GDM1 (cell line): ENCODE measurements around the gene HOXD9.

Experiments
- DNase-seq: peaks from one replicate; lab custom pipeline; 2025; lab: John Stamatoyannopoulos, UW

Gene HOXD9

DNA sequence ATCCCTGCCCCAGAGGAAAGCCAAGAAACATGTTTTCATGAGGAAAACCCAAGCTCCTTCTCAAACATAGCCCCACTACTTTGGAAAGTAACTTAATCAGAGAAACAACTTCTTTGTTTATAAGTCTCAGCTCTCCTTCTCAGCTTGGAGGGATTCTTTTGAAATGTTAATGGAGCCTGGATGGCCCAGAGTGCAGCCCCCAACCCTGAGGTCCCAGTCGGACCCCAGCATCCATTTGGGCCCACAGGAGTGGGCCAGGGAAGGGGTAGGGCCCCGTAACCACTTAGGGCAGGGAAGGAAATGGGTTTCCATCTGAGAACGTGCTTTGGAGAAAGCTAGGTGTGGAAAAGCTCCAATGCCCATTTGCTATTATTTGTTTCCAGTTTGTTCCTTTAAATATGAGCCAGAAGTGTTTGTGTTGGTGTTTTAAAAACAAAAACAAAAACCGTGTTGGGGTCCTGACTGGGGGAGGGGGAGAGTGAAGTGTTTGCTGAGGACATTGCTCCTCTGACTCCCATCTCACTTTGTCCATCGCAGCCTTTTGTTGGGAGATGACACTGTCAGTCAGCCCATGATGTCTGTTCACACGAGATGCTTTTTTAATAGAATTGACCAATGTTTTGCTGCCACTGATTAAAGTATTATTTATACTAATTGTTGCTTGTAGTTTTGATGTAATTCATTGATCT, 33.0 kb downstream of the HOXD9 start:
- no peak for DNase-seq

GRCh38 chr2:176156301-176156806, 33.8 kb downstream of the HOXD9 start:
- no peak for DNase-seq

DNA sequence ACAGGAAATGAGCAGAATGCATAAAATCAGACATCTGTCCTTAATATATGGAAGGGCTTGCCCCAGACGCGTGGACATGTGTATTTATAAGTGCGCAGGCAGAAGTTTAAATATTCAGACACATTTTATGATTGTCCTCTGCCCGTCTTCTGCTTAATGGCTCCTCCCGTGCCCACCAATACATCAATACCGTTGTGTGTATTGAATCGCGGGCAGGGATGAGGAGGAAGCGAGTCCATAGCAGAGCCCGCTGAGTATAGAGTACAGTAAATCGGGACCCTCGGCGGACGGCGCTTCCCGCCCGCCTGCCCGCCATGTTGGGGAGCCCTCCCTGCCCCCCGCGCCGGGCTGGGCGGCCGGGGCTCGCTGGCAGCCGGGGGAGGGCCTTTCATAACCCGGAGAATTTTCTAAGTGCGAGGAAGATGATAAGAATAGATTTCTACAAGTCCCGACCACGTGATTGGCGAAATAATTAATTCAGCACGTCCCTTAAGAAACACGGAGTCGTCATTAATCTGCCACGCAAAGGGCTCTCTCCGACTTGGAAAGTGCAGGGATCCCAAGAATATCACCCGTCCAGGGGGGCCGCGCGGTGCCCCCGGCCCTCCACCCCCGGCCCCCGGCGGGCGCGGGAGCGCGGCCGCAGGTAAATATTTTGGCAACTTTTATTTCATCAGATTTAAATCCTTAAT, 34.4 kb downstream of the HOXD9 start, which contains the start of gene HOXD3:
Gene HOXD3, plus strand, starts transcription at position 501 of the 692 bp plus-strand sequence. CDS start 11,808 bp downstream, outside the sequence.
- DNase-seq, result no peak

- DNase-seq, result no peak
Observed at GRCh38 chr2:176157499-176158185, 35.1 kb downstream of the HOXD9 start.

- DNase-seq, result no peak
Observed at GRCh38 chr2:176158186-176158591, 35.7 kb downstream of the HOXD9 start.

DNA sequence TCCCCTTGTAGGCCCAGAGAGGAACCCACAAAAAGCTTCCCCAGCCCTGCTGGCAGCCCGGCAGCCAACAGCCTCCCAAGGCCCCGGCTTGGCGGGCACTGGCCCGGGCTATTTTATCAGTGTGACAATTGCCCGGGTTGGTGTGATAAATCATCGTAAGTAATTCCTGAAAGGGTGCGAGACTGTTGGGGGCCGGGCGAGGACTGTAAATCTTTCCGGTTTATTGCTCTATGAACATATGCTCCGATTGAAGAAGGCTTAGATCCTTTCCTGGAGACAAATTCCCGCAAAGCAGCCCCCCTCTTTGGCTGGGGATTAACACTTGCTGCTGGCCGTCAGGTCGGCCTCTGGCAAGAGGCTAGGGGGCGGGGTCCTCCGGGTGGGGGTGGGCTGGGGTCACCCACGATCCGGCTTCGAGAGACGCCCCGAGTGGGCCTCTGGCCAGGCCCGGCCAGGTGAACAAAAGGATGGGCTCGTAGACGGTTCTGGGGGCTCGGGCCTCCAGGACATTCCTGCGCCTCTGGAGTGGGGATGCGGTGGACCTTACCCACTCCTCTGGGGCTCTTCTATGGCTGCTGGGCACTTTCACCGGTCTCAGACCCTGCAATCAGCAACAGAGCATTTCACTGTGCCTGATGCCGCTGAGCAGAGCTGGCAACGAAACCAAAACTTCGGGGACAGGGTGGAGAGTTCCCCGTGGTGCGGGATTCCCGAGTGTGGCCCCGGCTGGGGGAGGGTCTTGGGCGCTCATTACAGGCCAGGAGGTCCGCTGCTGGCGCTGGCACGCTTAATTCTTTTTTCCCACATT, 36.5 kb downstream of the HOXD9 start:
- no peak for DNase-seq

DNA sequence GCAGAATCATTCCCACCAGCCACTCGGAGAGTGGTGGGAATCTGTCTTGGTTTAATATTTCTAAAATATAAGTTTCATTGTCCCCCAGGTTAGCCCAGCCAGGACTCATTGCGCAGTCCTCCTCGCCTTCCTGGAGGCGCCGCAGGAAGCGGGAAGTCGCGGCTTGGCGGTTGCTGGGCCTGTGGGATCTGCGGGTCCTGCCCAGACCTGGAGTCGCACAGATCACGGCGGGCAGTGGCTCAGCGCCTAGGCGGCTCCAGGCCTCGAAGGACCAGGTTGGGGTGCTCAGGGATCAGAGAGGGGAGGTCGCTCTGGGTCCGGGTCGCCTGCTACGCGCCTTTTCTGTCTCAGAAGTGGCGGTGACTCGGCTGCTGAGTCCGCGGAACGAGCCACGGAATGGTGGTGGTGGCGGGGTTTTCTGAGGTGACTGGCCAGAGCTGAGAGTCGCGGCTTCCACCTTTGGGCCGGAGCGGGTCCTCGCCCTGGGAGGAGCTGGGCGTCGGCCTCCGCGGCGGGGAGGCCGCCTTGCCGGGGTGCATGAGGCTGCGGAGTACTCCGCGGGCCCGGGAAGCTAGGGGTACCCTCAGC, 37.2 kb downstream of the HOXD9 start:
- DNase-seq, result no peak

DNA sequence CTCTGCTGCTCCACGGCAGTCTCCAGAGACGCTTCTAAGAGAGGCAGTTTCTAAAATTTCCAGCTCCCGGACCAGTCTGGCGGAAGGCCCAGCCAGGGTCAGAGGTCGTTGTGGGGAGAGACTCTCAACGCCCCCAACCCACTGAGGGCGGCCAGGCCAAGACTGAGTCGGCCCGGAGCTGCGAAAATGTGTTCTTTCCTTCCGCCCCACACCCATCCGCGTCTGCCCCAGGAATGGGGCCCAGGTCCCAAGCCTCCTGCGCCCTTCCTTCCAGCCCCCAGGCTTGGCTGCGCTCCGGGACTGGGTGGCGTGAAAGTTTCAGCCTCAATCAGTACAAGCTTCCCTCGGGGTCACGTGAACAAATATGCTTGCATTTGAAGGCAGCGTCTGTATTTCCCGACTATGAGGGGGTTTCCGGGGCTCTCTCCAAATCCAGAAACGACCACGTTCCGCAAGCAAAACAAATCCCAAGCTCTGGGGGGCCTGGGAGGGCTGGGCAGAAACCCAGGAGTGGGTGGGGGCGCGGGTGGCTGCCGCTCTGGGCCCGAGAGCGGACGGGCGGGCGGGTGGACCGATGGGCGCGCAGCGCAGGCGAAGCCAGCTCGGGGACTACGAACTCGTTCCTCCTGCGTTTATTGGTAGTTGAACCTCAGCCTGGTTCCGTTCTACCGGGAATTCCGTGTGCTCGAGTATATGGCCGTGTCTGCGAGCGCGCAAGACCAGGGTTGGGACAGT, 37.9 kb downstream of the HOXD9 start:
- no peak for DNase-seq

DNA sequence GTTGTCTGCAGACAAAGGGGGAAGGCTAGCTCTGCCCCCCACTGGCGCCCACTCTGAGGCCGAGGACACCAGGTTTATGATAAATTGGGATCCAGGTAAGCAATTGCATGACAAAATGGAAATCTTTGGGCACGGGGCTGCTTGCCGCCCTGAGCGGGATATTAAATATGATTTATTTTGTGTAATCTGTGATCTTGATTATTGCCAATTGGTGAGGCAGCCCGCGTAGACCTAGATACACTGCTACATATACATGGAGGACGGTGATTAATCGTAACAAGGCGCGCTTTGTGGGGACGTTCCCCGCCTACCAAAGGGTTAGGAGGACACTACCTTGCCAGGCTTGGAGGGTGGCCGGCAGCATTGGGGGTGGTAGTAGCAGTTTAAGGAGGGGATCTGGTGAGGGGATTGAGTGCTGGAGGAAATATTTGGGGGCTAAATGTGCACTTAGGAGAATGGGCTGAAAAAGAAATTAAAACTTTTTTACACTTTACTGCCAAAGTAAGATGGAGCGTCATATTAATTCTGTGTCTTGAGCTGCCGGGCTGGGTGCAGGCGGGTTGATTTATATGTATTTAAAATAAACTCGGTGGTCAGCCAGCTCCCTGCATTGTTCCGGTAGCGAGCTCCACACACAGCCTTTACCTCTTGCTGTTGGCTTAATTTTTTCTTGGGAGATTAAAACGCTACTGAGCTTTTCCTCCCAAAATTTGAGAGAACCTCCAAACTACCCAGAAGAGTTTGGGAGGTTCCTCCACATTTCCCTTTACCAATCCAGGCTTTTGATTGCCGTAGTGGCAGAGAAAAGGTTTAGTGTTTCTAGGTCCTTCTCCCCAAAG, 38.7 kb downstream of the HOXD9 start:
- no peak for DNase-seq

DNA sequence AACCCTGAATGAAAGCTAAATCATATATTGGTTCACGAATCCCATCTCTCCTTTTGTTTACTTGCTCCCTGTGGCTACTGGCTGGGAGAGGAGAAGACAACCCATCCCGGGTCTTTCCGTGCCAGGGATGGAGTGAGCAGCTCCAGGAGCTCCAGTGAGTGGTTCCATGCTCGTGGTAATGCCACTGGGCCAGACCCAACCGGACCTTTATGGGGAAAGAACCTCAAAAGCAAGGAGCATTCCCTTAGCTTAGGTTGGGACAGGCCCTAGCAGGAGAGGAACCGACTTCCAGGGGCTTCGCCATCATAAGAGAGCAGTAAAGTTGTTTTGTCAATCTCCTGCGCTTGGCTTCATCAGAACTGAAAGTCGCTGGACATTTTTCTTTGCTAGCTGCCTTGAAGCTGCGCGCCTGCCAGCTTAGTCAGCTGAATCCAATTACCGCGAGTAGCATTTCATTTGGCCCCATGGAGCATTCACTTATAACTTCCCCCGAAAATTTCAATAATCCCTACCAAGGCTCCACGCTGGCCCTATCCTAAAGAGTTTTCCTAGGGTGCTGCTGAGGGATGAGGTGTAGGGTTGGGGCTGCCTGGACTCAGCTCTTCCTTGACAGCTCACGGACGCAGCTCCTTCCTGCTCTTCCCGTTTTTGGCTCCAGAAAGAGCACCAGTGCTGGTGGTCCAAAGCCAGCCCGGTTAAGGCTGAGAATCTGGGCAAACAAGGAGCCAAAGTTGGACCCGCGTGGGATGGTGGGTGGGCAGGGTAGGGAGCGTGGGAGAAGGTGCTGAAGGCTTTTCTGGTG, 39.5 kb downstream of the HOXD9 start:
- no peak for DNase-seq

GRCh38 chr2:176162911-176163671, 40.6 kb downstream of the HOXD9 start:
- no peak for DNase-seq

DNA sequence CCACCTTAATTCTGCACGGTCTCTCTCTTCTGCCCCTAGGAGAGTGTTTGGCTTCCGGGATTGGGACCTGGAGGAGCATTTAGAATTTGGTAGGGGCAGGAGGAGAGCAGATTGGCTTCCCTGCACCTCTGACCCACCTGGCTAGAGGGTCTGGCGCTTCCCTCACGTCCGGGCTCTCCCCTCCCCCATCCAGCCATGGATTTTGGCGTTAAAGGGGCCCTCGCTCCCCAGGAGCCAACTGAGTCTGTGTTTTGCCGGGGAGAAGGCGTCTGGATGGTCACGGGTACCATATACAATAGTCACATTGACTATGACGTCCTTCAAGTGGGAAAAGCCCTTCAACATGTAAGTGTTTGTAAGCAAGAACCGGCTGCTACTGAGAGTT, 41.1 kb downstream of the HOXD9 start:
- DNase-seq, result no peak

- DNase-seq, result no peak
Observed at GRCh38 chr2:176164201-176164600, 41.7 kb downstream of the HOXD9 start.

- no peak for DNase-seq
Observed at GRCh38 chr2:176164611-176165369, 42.3 kb downstream of the HOXD9 start.

- no peak for DNase-seq
Observed at GRCh38 chr2:176165370-176166050, 43.0 kb downstream of the HOXD9 start.

GRCh38 chr2:176166272-176166671, 43.8 kb downstream of the HOXD9 start:
- DNase-seq, result no peak

- no peak for DNase-seq
Observed at GRCh38 chr2:176167398-176167797, 44.9 kb downstream of the HOXD9 start.
